22Rv1 (cell line): ENCODE measurements around the gene GPR146.

ENCODE experiments used
- CTCF ChIP-seq: fragments of 450-650 bp; IDR thresholded peaks from 2 replicates; pipeline ENCODE4 v1.5.1; 2017; ENCODE audit warnings: mild to moderate bottlenecking
- ZFX ChIP-seq: fragments of 450-650 bp; IDR thresholded peaks from 2 replicates; pipeline ENCODE4 v1.6.1; 2017; ENCODE audit warnings: antibody characterized with exemption, borderline replicate concordance

GRCh38 chr7:1024876-1025742 lies 19.2 kb upstream of the GPR146 start:
- TF ChIP-seq CTCF = no peak
- TF ChIP-seq ZFX = no peak
